Nephron progenitor cell (in vitro differentiated cells): ENCODE results near the gene PLXNA4.

ENCODE experiments used
- DNase-seq: peaks from one replicate; pipeline ENCODE4 v3.0.0; 2021
- H3K27ac Mint-ChIP-seq: 2 replicates; pipeline ENCODE4 v1.8.0; 2021; ENCODE audit warnings: mild to moderate bottlenecking, moderate library complexity, mixed read lengths
- H3K27me3 Mint-ChIP-seq: 2 replicates; pipeline ENCODE4 v1.8.0; 2021; ENCODE audit warnings: mild to moderate bottlenecking, low read depth, mixed read lengths; ENCODE audit not compliant: poor library complexity
- H3K36me3 Mint-ChIP-seq: 2 replicates; pipeline ENCODE4 v1.8.0; 2021; ENCODE audit warnings: low read depth, mixed read lengths
- H3K4me1 Mint-ChIP-seq: 2 replicates; pipeline ENCODE4 v1.8.0; 2021; ENCODE audit warnings: mixed read lengths
- H3K4me3 Mint-ChIP-seq: 2 replicates; pipeline ENCODE4 v1.8.0; 2021; ENCODE audit warnings: mild to moderate bottlenecking, moderate library complexity, mixed read lengths
- H3K9me3 Mint-ChIP-seq: 2 replicates; pipeline ENCODE4 v1.8.0; 2021; ENCODE audit warnings: mild to moderate bottlenecking, moderate library complexity, mixed read lengths
- TF ChIP-seq, protein P1 (sequence below): fragments of 200-600 bp; sonication (generic); IDR thresholded peaks from 2 replicates; pipeline ENCODE4 v1.5.0; 2021; ENCODE audit warnings: antibody characterized with exemption

PLXNA4 gene

DNA sequence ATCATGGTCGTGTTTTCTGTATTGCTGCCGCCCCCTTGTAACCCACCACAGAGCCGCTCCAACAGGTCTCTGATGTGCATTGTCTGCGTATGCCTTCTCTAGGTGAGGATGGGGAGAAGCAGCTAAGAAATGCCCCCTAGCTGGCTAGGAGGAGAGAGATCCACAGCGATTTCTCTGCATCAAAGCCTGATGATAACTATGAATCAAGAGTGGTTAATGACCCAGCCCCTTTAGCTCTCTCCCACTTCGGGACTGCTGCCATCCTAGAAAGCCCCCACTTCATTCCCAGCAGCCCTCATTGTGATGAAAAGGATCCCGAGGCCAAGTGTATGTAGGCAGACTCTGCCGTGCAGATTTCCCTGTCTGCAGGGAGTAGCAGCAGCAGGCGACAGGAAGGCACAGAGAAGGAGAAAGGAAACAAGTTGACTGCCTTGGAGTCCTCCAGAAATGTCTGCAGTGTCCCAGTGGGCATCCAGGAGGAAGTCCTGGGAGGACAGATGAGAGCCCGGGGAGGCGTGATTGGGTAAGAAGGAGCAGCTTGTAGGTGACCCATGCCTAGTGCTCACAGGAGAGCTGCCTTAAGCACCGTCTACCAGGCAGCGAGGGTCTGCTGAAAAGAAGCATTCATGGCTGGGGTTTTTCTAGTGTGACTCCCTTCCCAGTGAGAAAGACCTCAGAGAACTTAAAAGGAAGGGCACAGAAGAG is 2.9 kb downstream of the PLXNA4 start:
- H3K9me3 Mint-ChIP-seq: no peaks in the 10 kb centered on the region
- peaks cover 91% of the 10 kb centered on the region for H3K27me3 Mint-ChIP-seq
- peak overlapping the region; percentile 21 for H3K4me3 Mint-ChIP-seq
- no peaks in the 10 kb centered on the region for H3K36me3 Mint-ChIP-seq
- H3K4me1 Mint-ChIP-seq: peaks cover 32% of the 10 kb centered on the region
- TF ChIP-seq, protein P1, sequence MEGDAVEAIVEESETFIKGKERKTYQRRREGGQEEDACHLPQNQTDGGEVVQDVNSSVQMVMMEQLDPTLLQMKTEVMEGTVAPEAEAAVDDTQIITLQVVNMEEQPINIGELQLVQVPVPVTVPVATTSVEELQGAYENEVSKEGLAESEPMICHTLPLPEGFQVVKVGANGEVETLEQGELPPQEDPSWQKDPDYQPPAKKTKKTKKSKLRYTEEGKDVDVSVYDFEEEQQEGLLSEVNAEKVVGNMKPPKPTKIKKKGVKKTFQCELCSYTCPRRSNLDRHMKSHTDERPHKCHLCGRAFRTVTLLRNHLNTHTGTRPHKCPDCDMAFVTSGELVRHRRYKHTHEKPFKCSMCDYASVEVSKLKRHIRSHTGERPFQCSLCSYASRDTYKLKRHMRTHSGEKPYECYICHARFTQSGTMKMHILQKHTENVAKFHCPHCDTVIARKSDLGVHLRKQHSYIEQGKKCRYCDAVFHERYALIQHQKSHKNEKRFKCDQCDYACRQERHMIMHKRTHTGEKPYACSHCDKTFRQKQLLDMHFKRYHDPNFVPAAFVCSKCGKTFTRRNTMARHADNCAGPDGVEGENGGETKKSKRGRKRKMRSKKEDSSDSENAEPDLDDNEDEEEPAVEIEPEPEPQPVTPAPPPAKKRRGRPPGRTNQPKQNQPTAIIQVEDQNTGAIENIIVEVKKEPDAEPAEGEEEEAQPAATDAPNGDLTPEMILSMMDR: no peak
- H3K27ac Mint-ChIP-seq: no peak overlapping the region
- no peak for DNase-seq

DNA sequence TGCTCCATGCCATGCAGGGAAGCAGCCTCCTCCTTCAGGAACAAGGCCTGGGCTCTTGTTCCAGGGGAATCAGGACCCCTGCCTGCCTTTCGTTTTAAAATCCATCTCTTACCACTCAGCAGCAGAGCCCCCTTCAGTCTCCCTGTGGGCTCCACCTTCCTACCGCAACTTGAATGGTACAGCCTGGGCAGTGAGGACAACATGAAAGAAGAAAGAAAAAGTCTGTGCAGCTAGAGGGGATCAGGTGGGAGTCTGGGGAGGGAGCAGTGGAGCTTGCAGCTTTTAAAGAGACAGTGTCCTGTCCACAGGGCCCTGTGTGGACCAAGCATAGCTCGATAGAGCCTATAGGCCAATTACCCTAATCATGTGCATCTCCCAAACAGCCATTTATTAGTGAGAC is 3.7 kb downstream of the PLXNA4 start:
- no peak for DNase-seq
- TF ChIP-seq, protein P1: no peak
- peaks cover 38% of the 10 kb centered on the region for H3K4me1 Mint-ChIP-seq
- no peaks in the 10 kb centered on the region for H3K36me3 Mint-ChIP-seq
- H3K9me3 Mint-ChIP-seq: no peaks in the 10 kb centered on the region
- no peak overlapping the region for H3K27ac Mint-ChIP-seq
- H3K27me3 Mint-ChIP-seq: peaks cover 91% of the 10 kb centered on the region
- H3K4me3 Mint-ChIP-seq: peak overlapping the region; percentile 30

DNA sequence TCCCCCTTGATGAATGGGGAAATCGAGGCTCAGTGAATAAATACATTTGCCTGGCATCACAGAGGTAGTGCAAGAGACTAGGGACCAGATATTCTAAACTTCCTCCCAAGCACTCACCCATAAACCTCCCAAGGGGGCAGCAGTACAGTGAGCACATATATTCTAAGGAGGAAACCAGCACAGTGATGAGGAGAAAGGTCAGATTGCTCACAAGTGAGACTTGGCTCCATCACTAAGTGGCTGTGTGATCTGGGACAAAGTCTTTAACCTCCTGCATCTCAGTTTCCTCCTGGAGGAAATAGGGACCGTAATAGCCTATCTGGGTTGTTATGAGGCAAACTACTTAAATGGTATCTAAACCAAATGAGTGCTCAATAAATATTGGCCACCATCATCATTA is 4.3 kb downstream of the PLXNA4 start:
- no peak for DNase-seq
- no peak overlapping the region for H3K4me3 Mint-ChIP-seq

GRCh38 chr7:132569884-132570614 is 6.2 kb downstream of the PLXNA4 start:
- TF ChIP-seq, protein P1: no peak
- Mint-ChIP-seq H3K27ac (no peak overlapping the region), H3K4me3 (no peak overlapping the region), H3K27me3 (peaks cover 97% of the 10 kb centered on the region), H3K4me1 (peaks cover 32% of the 10 kb centered on the region), H3K9me3 (no peaks in the 10 kb centered on the region), H3K36me3 (no peaks in the 10 kb centered on the region)
- DNase-seq: no peak

More for the DNA sequence above, 4.3 kb downstream of the PLXNA4 start:
- H3K36me3 Mint-ChIP-seq: no peaks in the 10 kb centered on the region
- H3K27me3 Mint-ChIP-seq: peaks cover 92% of the 10 kb centered on the region
- no peaks in the 10 kb centered on the region for H3K9me3 Mint-ChIP-seq
- H3K27ac Mint-ChIP-seq: no peak overlapping the region
- H3K4me1 Mint-ChIP-seq: peaks cover 39% of the 10 kb centered on the region
- TF ChIP-seq, protein P1: no peak

- Mint-ChIP-seq H3K27ac (no peak overlapping the region), H3K27me3 (peaks cover 97% of the 10 kb centered on the region), H3K36me3 (no peaks in the 10 kb centered on the region), H3K4me1 (peaks cover 26% of the 10 kb centered on the region), H3K9me3 (peaks cover 6% of the 10 kb centered on the region), H3K4me3 (no peak overlapping the region)
- no peak for DNase-seq
- TF ChIP-seq, protein P1: no peak
Measured at GRCh38 chr7:132568962-132569361, 7.3 kb downstream of the PLXNA4 start.

- Mint-ChIP-seq H3K9me3 (peaks cover 10% of the 10 kb centered on the region), H3K36me3 (no peaks in the 10 kb centered on the region), H3K4me1 (peaks cover 7% of the 10 kb centered on the region), H3K27me3 (peaks cover 97% of the 10 kb centered on the region), H3K4me3 (no peak overlapping the region), H3K27ac (no peak overlapping the region)
- TF ChIP-seq, protein P1: no peak
- no peak for DNase-seq
Measured at GRCh38 chr7:132565885-132566284, 10.4 kb downstream of the PLXNA4 start.
